ENCODE data around the gene FHOD1. TPM values are rescaled to one million over a fixed set of nuclear protein-coding genes. Genes with fewer than 3 reads are reported as not detected.
A peak's percentile ranks its signal among the peaks of the same experiment; 100 is the strongest.

FHOD1 gene
- total RNA-seq, 4 donors from 2014 or later: 1.9 to 7.4 (median 5.3) TPM

GRCh38 chr16:67228034-67228785, 19.1 kb downstream of the FHOD1 start:
- Histone ChIP-seq H3K36me3 (peaks cover 25 to 50% (median 27%) of the 10 kb centered on the region in 3 donors), H3K4me1 (peaks cover 14 to 34% (median 18%) of the 10 kb centered on the region in 3 donors), H3K9me3 (no peaks in the 10 kb centered on the region), H3K27me3 (no peaks in the 10 kb centered on the region), H3K4me3 (peak overlapping the region in 3 of 4 donors; percentile 81 to 98 (median 93)), H3K27ac (no peak overlapping the region)
- DNase-seq: no peak
- whole genome bisulfite sequencing, 2 donors: 91 to 92% methylated on average over 6 to 7 of the region's 9 CpGs
- intact Hi-C loops (cut with DNase I): no loop called here
- TF ChIP-seq CTCF (IDR thresholded peaks at IDR 0.05) (no peak), POLR2A (IDR thresholded peaks at IDR 0.05) (no peak)

- no peak for DNase-seq
- TF ChIP-seq CTCF (IDR thresholded peaks at IDR 0.05) (no peak), POLR2A (IDR thresholded peaks at IDR 0.05) (no peak)
- Histone ChIP-seq H3K27me3 (no peaks in the 10 kb centered on the region), H3K36me3 (peaks cover 25 to 44% (median 27%) of the 10 kb centered on the region in 3 donors), H3K4me1 (peaks cover 14 to 34% (median 18%) of the 10 kb centered on the region in 3 donors), H3K27ac (peak overlapping the region; percentile 83 to 92 (median 88)), H3K9me3 (no peaks in the 10 kb centered on the region), H3K4me3 (peak overlapping the region; percentile 81 to 98 (median 92))
- WGBS, 2 donors: 16 to 20% methylated on average over 6 of the region's 12 CpGs
- intact Hi-C loops (cut with DNase I): no loop called here
Measured at GRCh38 chr16:67227567-67227921, 19.7 kb downstream of the FHOD1 start.

- no peaks in the 10 kb centered on the region for H3K27me3 ChIP-seq
- peak; percentile 93 for DNase-seq
- intact Hi-C loops (cut with DNase I): no loop called here
- TF ChIP-seq CTCF (IDR thresholded peaks at IDR 0.05): peak in 2 of 6 experiments; percentile 13 to 59
- peak in 3 of 4 donors; percentile 20 to 78 (median 50) for TF ChIP-seq POLR2A (IDR thresholded peaks at IDR 0.05)
- 1 to 2% methylated on average over 11 to 14 of the region's 46 CpGs for WGBS, 2 donors
- H3K27ac ChIP-seq: peak within 1 kb of the TSS; percentile 83 to 92 (median 88)
- H3K9me3 ChIP-seq: no peaks in the 10 kb centered on the region
- peak within 1 kb of the TSS; percentile 81 to 98 (median 92) for H3K4me3 ChIP-seq
- peaks cover 14 to 34% (median 18%) of the 10 kb centered on the region in 3 donors for H3K4me1 ChIP-seq
- peaks cover 25 to 40% (median 25%) of the 10 kb centered on the region in 3 donors for H3K36me3 ChIP-seq
Measured at GRCh38 chr16:67226804-67227566, 20.3 kb downstream of the FHOD1 start, which contains the start of gene TMEM208. Gene TMEM208, plus strand, starts transcription at chr16:67227130. Its CDS starts 89 bp downstream, at chr16:67227219.

DNA sequence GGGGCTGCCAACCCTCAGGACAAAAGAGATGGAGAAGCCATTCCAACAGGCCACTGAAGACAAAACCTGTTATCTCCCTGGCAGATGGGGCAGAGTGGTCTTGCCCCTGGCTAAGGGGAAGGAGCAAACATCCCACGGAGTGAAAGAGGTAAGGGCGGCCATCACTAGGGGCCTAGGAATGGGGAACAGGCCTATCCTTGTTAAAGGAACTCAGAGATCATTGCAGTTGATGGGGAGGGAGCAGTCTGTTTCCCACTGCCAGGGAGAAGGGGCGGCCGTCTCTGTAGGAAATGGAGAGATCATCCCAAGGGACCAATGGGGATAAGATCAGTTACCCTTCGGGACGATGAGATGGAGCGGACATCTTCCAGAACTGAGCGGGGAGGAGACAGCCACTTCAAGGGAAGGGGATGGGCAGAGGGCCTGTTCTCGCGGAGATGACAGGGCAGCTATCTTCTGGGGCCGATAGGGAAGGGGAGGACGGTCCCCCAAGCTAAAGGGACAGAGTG, 20.9 kb downstream of the FHOD1 start:
- intact Hi-C loops (cut with DNase I): no loop called here

More for the DNA sequence above, 20.9 kb downstream of the FHOD1 start:
- no peak for DNase-seq
- Histone ChIP-seq H3K4me1 (peaks cover 14 to 34% (median 18%) of the 10 kb centered on the region in 3 donors), H3K36me3 (peaks cover 19 to 34% (median 24%) of the 10 kb centered on the region in 3 donors), H3K27ac (peak overlapping the region; percentile 83 to 92 (median 88)), H3K27me3 (no peaks in the 10 kb centered on the region), H3K9me3 (no peaks in the 10 kb centered on the region), H3K4me3 (peak overlapping the region; percentile 81 to 98 (median 92))
- 12 to 18% methylated on average over 8 to 12 of the region's 12 CpGs for WGBS, 2 donors
- TF ChIP-seq CTCF (IDR thresholded peaks at IDR 0.05): no peak
- no peak for TF ChIP-seq POLR2A (IDR thresholded peaks at IDR 0.05)
